Coronary artery (tissue), 2 donors: Measurements from ENCODE around the gene RPL22L1.
"Not testable (repeated sequence)": the region's sequence is repeated elsewhere in the genome, so short reads cannot be mapped to it uniquely, and the experiment has no call there.

Experiments
- DNase-seq: peaks from one replicate; pipeline ENCODE4 v3.0.0-alpha.2; 2017; ENCODE audit warnings: low spot score
- H3K27ac ChIP-seq, 2 donors: fragments of 200-600 bp; sonication (generic); one replicate each; pipeline ENCODE4 v1.5.1; 2016 to 2019
- H3K4me3 ChIP-seq: fragments of 200-600 bp; sonication (generic); 2 replicates; pipeline ENCODE4 v1.5.1; 2016; ENCODE audit warnings: mild to moderate bottlenecking, moderate library complexity
- CTCF ChIP-seq: fragments of 200-600 bp; sonication (generic); IDR thresholded peaks from one replicate; pipeline ENCODE4 v1.5.1; 2019; ENCODE audit warnings: antibody characterized with exemption

Gene RPL22L1

GRCh38 chr3:170897978-170898377 is 28.0 kb upstream of the RPL22L1 start:
- Histone ChIP-seq H3K4me3 (no peak overlapping the region), H3K27ac (no peak overlapping the region)
- no peak for DNase-seq
- no peak for TF ChIP-seq CTCF

GRCh38 chr3:170897199-170897598 is 27.2 kb upstream of the RPL22L1 start:
- H3K4me3 ChIP-seq, H3K27ac ChIP-seq, DNase-seq: not testable (repeated sequence)

GRCh38 chr3:170896781-170897180 is 26.8 kb upstream of the RPL22L1 start:
- H3K27ac ChIP-seq: no peak overlapping the region
- no peak for DNase-seq
- no peak for TF ChIP-seq CTCF
- H3K4me3 ChIP-seq: no peak overlapping the region

- not testable (repeated sequence) for DNase-seq, H3K27ac ChIP-seq
Measured at GRCh38 chr3:170896333-170896732, 26.3 kb upstream of the RPL22L1 start.

GRCh38 chr3:170893895-170894294 is 23.9 kb upstream of the RPL22L1 start:
- Histone ChIP-seq H3K4me3 (no peak overlapping the region), H3K27ac (no peak overlapping the region)
- TF ChIP-seq CTCF: no peak
- DNase-seq: no peak

More at GRCh38 chr3:170896333-170896732, 26.3 kb upstream of the RPL22L1 start:
- H3K4me3 ChIP-seq: not testable (repeated sequence)

- Histone ChIP-seq H3K4me3 (no peak overlapping the region), H3K27ac (no peak overlapping the region)
- TF ChIP-seq CTCF: no peak
- no peak for DNase-seq
Measured at GRCh38 chr3:170889630-170890029, 19.6 kb upstream of the RPL22L1 start.

- DNase-seq: no peak
- Histone ChIP-seq H3K27ac (no peak overlapping the region), H3K4me3 (no peak overlapping the region)
- no peak for TF ChIP-seq CTCF
Measured at GRCh38 chr3:170889132-170889531, 19.1 kb upstream of the RPL22L1 start.

GRCh38 chr3:170884109-170884930 is 14.3 kb upstream of the RPL22L1 start:
- H3K4me3 ChIP-seq, H3K27ac ChIP-seq, DNase-seq: not testable (repeated sequence)

GRCh38 chr3:170878688-170879087 is 8.7 kb upstream of the RPL22L1 start:
- not testable (repeated sequence) for DNase-seq, H3K4me3 ChIP-seq, H3K27ac ChIP-seq

- H3K27ac ChIP-seq, DNase-seq, H3K4me3 ChIP-seq: not testable (repeated sequence)
Measured at GRCh38 chr3:170877311-170877710, 7.3 kb upstream of the RPL22L1 start.
